Measurements from ENCODE around the gene CHST3.
A peak's percentile ranks its signal among the peaks of the same experiment; 100 is the strongest.

Gene CHST3

DNA sequence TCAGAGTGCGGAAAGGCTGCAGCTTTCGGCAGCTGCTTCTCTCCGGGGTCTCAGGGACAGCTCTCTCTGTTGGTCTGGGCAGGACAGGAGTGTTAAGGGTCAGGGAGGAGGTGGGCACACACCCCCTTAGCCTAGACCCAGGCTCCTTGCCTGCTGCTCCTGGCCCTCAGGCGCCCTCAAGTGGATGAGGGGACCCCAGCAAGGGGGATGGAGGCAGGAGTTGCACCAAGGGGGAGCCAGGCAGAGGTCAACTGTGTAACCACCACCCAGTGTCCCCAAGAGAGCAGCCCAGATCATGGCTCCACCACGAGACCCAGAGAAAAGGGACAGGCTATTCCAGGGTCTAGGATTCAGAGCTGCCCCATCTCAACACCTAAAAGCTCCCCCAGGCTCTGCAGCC, 97.3 kb downstream of the CHST3 start:
- no peak for DNase-seq

DNA sequence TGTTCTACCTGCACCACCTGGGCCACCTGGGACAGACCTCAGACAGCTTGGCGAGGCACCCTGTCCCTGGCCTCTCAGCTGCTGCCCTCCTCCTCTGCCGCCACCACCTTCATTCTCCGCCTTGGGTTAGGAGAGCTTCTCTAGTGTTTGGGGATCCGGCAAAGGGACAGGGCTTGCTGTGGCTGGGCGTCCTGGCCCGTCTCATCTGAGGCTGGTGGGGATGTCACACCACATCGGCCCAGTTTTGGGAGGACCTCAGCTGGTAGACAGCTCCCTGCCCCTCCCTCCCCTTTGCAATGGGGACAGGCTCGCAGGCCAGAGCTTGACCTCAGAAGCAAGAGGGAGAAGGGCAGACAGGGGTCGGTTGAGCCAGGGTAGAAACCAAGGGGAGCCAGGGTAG, 97.7 kb downstream of the CHST3 start:
- no peak for DNase-seq

DNA sequence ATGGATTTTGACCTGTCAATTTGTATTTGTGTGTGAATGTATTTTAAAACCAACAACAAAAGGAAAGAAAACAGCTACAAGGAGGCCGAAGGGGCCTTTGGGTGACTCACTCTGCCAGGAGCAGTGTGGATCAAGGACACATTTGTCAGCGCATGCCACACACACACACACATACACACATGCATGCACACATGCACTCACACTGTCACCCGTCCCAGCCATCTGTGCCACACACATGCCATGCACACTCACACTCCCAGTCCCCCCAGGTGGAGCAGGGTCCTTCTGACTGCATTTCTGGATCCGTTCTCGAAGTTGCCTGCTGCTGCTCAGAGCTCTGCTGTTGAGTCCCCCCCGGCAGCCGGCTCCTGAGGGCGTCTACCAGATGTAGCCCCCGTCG, 98.2 kb downstream of the CHST3 start:
- peak; percentile 14 for DNase-seq

Measured in fibroblast of upper back skin (primary cell).